GM18505 (cell line): ENCODE measurements around the gene CASP7.
"Not testable (repeated sequence)": the region's sequence is repeated elsewhere in the genome, so short reads cannot be mapped to it uniquely, and the experiment has no call there.

Experiments
- ATAC-seq: cut with Tn5 transposase; IDR thresholded peaks from one replicate; pipeline ENCODE4 v1.9.1; 2021; ENCODE audit not compliant: unreplicated experiment
- POLR2A ChIP-seq: IDR thresholded peaks from 4 replicates; pipeline ENCODE4 v1.6.1; 2011; ENCODE audit warnings: borderline replicate concordance; ENCODE audit not compliant: insufficient read depth, insufficient read length; ENCODE audit errors: extremely low read depth

CASP7 gene

DNA sequence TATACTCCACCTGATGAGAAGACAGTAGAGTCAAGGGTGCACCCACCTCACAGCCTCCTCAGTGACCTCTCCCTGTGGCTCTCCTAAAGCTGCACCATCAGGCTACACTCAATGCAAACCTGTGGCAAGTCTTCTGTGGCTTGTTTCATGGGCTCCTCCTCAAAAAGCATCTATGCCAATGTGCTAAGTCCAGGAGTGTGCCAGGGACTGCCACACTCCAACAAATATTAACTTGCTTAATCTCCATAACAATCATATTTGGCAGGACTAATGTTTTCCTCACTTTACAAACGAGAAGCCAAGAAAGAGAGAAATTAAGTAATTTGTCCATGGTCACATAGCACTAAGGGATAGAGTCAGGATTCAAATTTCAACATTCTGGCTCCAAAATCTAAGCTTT lies 27.8 kb upstream of the CASP7 start:
- no peak for ATAC-seq
- TF ChIP-seq POLR2A = no peak

DNA sequence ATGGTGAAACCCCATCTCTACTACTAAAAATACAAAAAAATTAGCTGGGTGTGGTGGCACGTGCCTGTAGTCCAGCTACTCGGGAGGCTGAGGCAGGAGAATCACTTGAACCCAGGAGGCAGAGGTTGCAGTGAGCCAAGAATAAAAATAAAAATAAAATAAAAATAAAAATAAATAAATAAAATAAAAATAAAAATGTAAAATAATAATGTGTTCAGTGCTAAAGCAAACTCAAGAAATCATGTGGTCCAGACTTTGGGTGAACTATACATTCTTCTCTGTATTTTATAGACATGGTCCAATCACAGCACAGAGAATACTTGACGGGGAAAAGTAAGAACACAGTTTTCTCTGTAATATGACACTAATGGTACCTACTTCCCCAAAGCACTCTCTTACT lies 27.3 kb upstream of the CASP7 start:
- ATAC-seq = not testable (repeated sequence)

DNA sequence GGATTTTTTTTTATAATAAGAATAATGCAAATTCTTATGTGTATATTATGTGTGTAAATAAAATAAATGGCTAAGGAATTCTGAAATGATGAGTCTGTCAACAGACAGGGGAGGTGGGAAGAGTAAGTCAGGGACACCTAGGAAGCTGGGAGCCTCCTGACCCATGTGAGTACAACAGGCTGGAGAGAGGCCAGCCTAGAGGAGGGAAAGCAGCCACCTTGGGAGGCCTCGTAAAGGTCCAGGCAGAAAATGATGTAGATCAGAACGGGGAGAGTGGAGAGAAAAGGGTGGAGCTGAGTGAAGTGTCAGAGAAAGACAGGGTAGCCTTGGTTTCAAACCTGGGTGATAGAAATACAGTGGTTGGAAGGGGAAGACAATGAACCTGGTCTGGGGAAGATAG lies 22.8 kb upstream of the CASP7 start:
- ATAC-seq = no peak
- no peak for TF ChIP-seq POLR2A

DNA sequence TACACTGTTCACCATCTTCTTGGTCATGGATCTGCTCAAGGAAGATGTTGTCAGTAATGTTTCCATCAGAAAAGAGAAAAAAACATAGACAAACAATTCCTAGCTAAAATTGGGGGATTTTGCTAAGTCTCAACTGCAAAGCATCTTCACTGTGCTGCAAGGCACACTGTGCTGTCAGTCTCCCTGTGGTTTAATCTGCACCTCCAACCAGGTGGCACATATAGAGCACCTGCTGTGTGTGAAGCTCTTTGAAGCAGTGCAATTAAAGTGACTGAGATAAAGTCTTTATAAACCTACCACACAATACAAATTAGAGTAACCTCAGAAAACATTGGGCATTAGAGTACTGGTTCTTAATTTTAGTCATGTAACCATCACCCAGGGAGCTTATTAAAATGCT lies 22.2 kb upstream of the CASP7 start:
- ATAC-seq = no peak
- no peak for TF ChIP-seq POLR2A

DNA sequence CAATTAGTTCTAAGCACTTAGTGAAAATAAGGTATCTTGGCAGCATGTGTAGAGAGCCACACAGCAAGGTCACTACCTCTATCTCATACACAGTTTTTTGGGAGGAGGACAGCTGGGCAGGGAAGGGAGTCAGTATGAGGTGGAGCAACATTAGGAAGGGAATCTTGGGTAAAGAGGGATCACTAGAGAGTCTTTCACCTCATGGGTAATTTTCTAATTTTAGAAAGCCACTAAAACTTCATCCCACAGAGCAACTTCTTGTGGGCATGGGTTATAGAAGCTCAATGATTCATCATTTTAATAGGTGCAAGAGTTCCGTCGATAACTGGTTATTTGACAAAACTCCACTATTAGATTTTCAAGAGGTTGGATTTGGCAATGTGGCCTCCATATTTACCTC lies 18.4 kb upstream of the CASP7 start:
- no peak for ATAC-seq
- TF ChIP-seq POLR2A = no peak

DNA sequence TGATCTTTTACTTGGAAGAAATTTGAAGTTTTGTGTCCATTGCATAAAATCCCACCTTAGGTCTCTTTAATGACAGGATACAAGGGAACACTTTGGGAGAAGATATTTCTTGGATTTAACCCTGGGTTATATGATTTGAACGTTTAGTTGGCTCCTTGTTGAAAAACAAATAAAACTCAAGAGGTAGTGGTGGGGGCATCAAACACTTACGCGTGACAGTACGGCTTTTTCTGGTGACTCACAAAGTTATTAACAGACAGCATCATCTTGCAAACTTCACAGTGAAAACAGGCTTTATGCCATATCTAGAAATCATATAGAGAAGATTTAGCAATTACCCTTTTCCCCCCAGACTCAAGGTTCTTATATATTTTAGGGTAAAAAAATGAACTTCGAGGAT lies 16.6 kb upstream of the CASP7 start:
- no peak for ATAC-seq
- TF ChIP-seq POLR2A = no peak

DNA sequence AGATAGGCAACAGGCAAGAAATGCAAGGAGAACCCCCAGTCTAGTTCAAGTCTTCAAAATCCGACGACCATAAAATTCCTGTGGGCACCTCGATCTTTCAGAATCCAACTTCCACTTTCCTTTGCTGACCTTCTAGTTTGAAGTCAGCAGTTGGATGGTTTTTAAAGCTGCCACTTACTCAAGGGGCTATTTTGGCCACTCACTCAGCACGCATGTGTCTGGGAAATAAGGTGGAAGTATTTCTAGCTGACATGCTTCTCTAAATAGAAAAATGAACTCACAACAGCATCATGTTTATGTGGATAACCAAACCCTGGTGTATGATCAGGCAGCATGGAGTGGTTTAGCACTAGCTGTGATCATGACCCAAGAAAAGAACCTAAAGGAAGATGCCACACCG lies 15.8 kb upstream of the CASP7 start, which contains the start of gene NRAP:
NRAP (minus strand) TSS at position 134 of the 400 bp plus-strand sequence. CDS start 159 bp downstream, outside the sequence.
- TF ChIP-seq POLR2A = no peak
- ATAC-seq = no peak

DNA sequence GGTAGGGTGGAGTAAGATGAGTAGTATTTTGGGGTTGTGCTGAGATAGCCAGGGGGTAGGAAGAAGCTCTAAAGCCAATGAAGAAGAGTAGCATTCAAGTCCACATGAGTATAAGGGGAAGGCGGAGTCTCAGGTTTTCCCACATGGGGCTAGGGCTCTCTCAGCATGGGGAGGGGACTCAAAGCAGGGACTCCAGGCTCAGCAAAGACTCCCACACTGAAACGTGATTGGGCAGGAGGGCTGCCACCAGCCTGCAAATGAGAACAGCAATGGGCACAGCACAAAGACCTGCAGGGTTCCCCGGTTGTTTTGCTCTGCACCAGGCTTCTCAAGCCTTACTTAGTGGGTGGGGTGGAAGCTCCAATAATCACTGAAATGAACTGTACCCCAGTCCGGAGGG lies 14.4 kb upstream of the CASP7 start:
- no peak for TF ChIP-seq POLR2A
- no peak for ATAC-seq

DNA sequence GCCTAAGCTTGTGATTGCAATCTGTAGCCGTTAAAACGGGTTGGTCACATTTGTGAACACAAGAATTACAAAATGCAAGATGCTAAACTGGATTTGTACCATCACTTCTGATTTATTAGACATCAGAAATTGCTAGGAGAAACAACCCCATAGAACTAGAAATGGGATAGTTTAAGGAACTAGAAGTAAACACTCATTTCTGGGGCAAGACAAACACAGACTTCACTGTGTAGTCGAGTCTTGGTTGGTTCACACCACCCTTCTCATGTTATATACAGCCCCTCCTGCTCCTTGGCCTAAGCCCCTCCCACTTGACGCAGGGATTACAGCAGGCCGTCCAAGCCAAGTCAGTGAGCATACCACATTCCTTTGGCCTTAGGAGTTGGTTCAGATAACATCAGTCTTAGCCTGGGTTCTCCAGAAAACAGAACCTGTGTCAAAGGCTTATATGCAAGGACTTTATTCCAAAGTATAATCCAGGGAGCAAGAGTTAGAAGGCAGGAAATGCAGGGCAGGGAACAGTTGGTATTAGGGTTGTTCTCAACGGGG lies 13.8 kb upstream of the CASP7 start:
- ATAC-seq = no peak
- TF ChIP-seq POLR2A = no peak

DNA sequence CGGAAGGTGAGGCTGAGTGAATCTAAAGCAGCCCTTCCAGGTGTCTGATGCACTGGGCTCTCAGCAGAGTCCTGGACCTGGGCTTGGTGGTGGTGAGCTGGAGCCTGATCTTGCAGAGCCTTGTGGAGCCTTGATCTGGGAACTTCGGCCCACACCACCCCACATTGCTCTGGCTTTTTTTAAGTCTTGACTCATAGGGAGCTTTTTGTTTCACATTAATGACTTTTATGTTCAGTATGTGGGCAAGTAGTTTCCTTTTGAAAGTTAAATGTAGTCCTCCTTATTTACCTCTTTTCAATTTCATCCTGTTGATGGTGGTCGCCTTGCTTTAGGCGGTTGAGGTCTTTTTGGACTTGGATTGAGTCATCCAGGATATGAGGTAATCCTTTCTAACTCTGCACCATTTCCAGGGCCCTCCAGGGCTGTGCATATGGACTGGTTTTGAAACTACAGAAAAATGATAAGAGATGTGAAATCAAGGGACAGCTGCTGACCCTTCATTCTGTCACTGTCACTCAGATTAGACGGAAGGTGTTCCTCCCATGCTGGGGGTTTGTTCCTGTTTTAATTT lies 12.9 kb upstream of the CASP7 start:
- no peak for TF ChIP-seq POLR2A
- ATAC-seq = peak; percentile 77

DNA sequence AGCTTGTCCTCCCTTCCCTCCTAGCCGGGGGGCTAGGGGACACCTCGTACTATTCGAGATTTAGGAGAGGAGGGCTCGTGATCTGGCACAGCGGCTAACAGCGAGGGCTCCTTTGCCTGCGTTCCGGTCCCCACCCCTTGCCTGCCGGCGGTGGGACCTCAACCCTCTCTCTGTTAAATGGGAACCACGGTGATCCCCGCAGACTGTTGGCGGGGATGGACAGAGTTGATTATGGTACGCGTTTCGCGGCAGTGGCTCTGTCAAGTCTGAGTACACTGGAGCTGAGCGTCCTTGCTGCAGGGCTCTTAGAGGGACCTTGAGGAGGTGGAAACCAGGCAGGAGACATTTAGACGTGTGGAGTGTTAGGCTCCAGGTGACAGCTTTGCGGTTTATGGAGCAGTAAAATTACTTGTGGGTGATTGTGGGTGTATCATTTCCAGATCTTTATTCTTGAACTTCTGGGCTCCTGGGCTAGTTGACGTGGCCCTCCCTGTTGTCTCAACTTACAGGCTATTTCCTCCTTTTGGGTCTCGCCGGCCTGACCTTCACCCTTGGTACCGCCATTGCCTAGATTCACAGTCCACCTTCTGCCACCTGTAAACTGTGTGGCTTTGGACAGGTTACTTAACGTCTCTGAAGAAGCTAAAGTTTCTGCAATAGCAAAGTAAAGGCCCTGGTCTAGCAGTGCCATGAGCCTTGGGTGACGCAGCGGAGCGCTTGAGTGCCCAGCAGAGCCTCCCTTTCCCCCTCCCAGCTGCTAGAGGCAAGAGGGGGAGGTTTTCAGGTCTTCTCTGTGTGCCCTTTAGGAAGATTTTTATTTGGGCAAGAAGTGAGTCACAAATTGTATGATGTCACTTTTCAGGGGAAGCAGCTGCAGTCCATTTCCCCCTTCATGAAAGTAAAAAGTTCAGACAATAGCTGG lies 739 bp downstream of the CASP7 start:
- TF ChIP-seq POLR2A = no peak
- ATAC-seq = peak; percentile 21

DNA sequence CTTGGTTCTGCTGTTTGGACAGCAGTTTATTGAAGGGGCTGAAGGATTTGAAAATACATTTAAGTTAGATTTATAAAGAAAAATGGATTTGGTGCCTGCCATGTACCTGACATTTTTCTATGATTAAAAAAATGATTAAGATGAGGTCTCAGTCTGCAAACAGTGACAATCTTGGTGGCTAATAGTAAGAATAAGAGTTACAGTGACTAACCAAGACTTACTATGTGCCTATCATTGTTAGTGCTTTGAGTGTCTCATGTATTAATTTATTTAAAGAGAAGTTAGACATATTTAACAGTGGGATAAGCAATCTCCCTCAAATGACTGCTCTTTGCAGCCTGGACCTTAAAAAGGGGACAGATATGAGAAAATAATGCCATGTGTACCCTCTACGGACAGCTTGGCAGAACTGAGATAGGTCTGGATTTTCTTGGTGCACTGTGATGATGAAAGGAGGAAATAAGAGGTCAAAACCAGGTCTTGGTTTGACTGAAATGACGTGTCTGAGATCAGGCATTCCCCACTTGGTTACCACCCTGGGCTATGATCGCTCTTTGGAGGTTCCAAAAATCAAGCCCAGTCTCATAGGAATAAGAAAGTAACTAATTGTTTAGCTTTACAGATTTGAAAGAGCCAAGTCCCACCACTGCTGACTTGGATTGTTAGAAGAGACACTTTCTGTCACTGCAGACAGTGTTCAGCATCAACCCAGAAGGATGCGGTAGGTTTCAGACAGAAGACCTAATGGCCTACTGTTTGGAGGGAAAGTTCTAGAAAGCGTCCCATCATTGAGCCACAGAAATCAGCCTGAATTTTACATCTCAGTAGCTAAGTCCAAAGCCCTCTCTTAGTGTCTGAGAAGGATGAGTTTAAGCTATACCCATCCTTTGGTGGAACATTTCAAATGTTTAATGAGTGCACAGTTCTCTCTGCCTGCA lies 2.1 kb downstream of the CASP7 start:
- TF ChIP-seq POLR2A = no peak
- ATAC-seq = peak; percentile 53

DNA sequence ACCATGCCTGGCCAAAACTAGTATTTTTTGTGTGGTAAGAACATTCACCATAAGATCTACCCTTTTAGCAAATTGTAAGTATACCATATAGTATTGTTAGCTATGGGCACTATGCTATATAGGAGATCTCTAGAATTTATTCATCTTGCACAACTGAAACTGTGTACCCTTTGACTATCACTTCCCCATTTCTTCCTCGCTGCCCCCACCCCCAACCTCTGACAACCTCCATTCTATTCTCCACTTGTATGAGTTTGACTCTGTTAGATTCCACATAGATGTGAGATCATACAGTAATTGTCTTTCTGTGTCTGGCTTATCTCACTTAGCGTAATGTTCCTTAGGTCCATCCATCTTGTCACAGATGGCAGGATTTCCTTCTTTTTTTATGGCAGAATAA lies 3.6 kb downstream of the CASP7 start:
- TF ChIP-seq POLR2A = no peak
- no peak for ATAC-seq

DNA sequence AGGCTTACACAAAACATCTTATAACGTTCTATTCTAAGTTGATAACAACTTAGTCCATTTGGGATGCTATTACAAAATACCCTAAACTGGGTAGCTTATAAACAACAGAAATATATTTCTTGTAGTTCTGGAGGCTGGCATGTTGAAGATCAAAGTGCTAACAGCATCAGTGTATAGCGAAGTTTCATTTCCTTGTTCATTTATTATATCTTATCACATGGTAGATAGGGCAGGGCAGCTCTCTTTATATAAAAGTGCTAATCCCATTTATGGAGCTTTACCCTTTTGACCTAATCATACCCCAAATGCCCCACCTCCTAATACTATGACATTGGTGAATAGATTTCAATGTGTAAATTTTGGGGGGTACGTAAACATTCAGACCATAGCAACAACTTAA lies 6.3 kb downstream of the CASP7 start:
- TF ChIP-seq POLR2A = no peak
- ATAC-seq = no peak

DNA sequence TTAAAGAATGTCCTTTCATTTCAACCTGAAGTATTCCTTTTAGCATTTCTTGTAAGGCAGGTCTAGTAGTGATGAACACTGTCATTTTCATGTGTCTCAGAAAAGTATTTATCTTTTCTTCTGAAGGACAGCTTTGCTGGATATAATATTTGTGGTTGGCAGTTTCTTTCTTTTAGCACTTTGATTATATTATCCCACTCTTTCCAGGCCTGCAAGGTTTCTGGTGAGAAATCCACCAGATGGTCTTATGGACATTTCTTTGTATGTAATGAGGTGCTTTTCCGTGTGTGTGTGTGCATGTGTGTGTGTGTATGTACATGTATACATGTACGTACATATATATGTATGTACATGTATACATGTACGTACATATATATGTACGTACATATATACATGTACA lies 7.3 kb downstream of the CASP7 start:
- ATAC-seq = no peak
- no peak for TF ChIP-seq POLR2A
